Naive B cell (primary cell): Measurements from ENCODE around the gene CTXN2. TPM values are rescaled to one million over a fixed set of nuclear protein-coding genes. Genes with fewer than 3 reads are reported as not detected.

ENCODE experiments used
- ATAC-seq, 2 donors: fragments of 150-1000 bp; cut with Tn5 transposase; 2 replicates each; pipeline ENCODE4 v1.10.0; 2021; ENCODE audit warnings: low read depth in 2 of 2, mild to moderate bottlenecking in 2 of 2, moderate library complexity in 2 of 2
- DNase-seq: peaks from one replicate; pipeline ENCODE4 v3.0.0; 2022
- H3K27ac Mint-ChIP-seq, 6 donors: one replicate each; pipeline ENCODE4 v1.8.0; 2020 to 2022; ENCODE audit warnings: mild to moderate bottlenecking in 6 of 6, mixed read lengths in 6 of 6, moderate library complexity in 5 of 6, inconsistent platforms in 2 of 6
- H3K27me3 Mint-ChIP-seq, 3 donors: one replicate each; pipeline ENCODE4 v1.8.0; 2021 to 2022; ENCODE audit warnings: mixed read lengths in 3 of 3, mild to moderate bottlenecking in 1 of 3
- H3K36me3 Mint-ChIP-seq, 2 donors: one replicate each; pipeline ENCODE4 v1.8.0; 2020 to 2022; ENCODE audit warnings: mixed read lengths in 2 of 2, inconsistent platforms in 1 of 2, mild to moderate bottlenecking in 1 of 2
- H3K4me1 Mint-ChIP-seq, 3 donors: one replicate each; pipeline ENCODE4 v1.8.0; 2020 to 2022; ENCODE audit warnings: mixed read lengths in 3 of 3, inconsistent platforms in 1 of 3, mild to moderate bottlenecking in 1 of 3, moderate library complexity in 1 of 3
- H3K4me3 Mint-ChIP-seq, 8 donors: one replicate each; pipeline ENCODE4 v1.8.0; 2020 to 2022; ENCODE audit warnings: mild to moderate bottlenecking in 8 of 8, mixed read lengths in 8 of 8, moderate library complexity in 8 of 8, inconsistent platforms in 2 of 8
- H3K9me3 Mint-ChIP-seq, 7 donors: one replicate each; pipeline ENCODE4 v1.8.0; 2020 to 2022; ENCODE audit warnings: mixed read lengths in 7 of 7, mild to moderate bottlenecking in 5 of 7, inconsistent platforms in 2 of 7, moderate library complexity in 1 of 7
- polyA plus RNA-seq, 6 donors: library from polyadenylated mRNA; unstranded; fragments of 300-500 nt; fragmentation: Illumina TruSeq; gene quantifications; one replicate each; pipeline ENCODE4 v1.2.3, GENCODE V29; 2021; ENCODE audit warnings: low read depth in 6 of 6

CTXN2 gene
- polyA plus RNA-seq, result not detected

GRCh38 chr15:48191574-48192225 lies at the start of gene CTXN2:
Gene CTXN2, plus strand, starts transcription at chr15:48191665. Its CDS starts 9,636 bp downstream, at chr15:48201301.
- H3K9me3 Mint-ChIP-seq, result peaks cover 0 to 6% (median 3%) of the 10 kb centered on the region in 7 donors
- H3K27me3 Mint-ChIP-seq, result peaks cover 27 to 45% (median 33%) of the 10 kb centered on the region in 3 donors
- H3K4me3 Mint-ChIP-seq, result peak within 1 kb of the TSS in 2 of 8 donors; percentile 37 to 47
- peaks cover 0 to 12% (median 7%) of the 10 kb centered on the region in 3 donors for H3K4me1 Mint-ChIP-seq
- H3K36me3 Mint-ChIP-seq, result no peaks in the 10 kb centered on the region
- DNase-seq (no peak), ATAC-seq (no peak)
- H3K27ac Mint-ChIP-seq, result peak within 1 kb of the TSS in 1 of 6 donors; percentile 81

GRCh38 chr15:48143856-48144255 lies 47.6 kb upstream of the CTXN2 start:
- Mint-ChIP-seq H3K27me3 (no peaks in the 10 kb centered on the region), H3K36me3 (peaks cover 0 to 6% of the 10 kb centered on the region in 2 donors), H3K4me3 (no peak overlapping the region), H3K9me3 (no peaks in the 10 kb centered on the region), H3K27ac (no peak overlapping the region), H3K4me1 (peaks cover 0 to 3% (median 0%) of the 10 kb centered on the region in 3 donors)
- ATAC-seq (no peak), DNase-seq (no peak)

- Mint-ChIP-seq H3K4me1 (peaks cover 0 to 3% (median 0%) of the 10 kb centered on the region in 3 donors), H3K4me3 (no peak overlapping the region), H3K27me3 (no peaks in the 10 kb centered on the region), H3K36me3 (peaks cover 0 to 6% of the 10 kb centered on the region in 2 donors), H3K9me3 (no peaks in the 10 kb centered on the region), H3K27ac (peak overlapping the region in 1 of 6 donors; percentile 2)
- ATAC-seq (no peak), DNase-seq (no peak)
Measured at GRCh38 chr15:48144889-48145288, 46.6 kb upstream of the CTXN2 start.

- Mint-ChIP-seq H3K36me3 (peaks cover 0 to 6% of the 10 kb centered on the region in 2 donors), H3K4me3 (no peak overlapping the region), H3K4me1 (peaks cover 0 to 3% (median 0%) of the 10 kb centered on the region in 3 donors), H3K27me3 (no peaks in the 10 kb centered on the region), H3K27ac (no peak overlapping the region), H3K9me3 (no peaks in the 10 kb centered on the region)
- DNase-seq, result no peak
- ATAC-seq, result no peak
Measured at GRCh38 chr15:48145923-48146322, 45.5 kb upstream of the CTXN2 start.

- Mint-ChIP-seq H3K4me3 (no peak overlapping the region), H3K27ac (no peak overlapping the region), H3K27me3 (no peaks in the 10 kb centered on the region), H3K36me3 (peaks cover 0 to 15% of the 10 kb centered on the region in 2 donors), H3K9me3 (no peaks in the 10 kb centered on the region), H3K4me1 (peaks cover 0 to 3% (median 0%) of the 10 kb centered on the region in 3 donors)
- ATAC-seq (no peak), DNase-seq (no peak)
Measured at GRCh38 chr15:48147358-48147757, 44.1 kb upstream of the CTXN2 start.

GRCh38 chr15:48149858-48150257 lies 41.6 kb upstream of the CTXN2 start:
- DNase-seq (no peak), ATAC-seq (no peak)
- H3K4me3 Mint-ChIP-seq, result no peak overlapping the region
- no peaks in the 10 kb centered on the region for H3K9me3 Mint-ChIP-seq
- H3K4me1 Mint-ChIP-seq, result peaks cover 0 to 2% (median 0%) of the 10 kb centered on the region in 3 donors
- H3K36me3 Mint-ChIP-seq, result peaks cover 0 to 15% of the 10 kb centered on the region in 2 donors
- no peaks in the 10 kb centered on the region for H3K27me3 Mint-ChIP-seq
- H3K27ac Mint-ChIP-seq, result no peak overlapping the region

GRCh38 chr15:48153526-48153925 lies 37.9 kb upstream of the CTXN2 start:
- no peak overlapping the region for H3K4me3 Mint-ChIP-seq

GRCh38 chr15:48168616-48169015 lies 22.8 kb upstream of the CTXN2 start:
- peaks cover 0 to 17% (median 4%) of the 10 kb centered on the region in 7 donors for H3K9me3 Mint-ChIP-seq
- no peak for ATAC-seq

More at GRCh38 chr15:48153526-48153925, 37.9 kb upstream of the CTXN2 start:
- H3K36me3 Mint-ChIP-seq, result peaks cover 0 to 15% of the 10 kb centered on the region in 2 donors
- no peak overlapping the region for H3K27ac Mint-ChIP-seq
- H3K9me3 Mint-ChIP-seq, result no peaks in the 10 kb centered on the region
- no peaks in the 10 kb centered on the region for H3K27me3 Mint-ChIP-seq
- no peaks in the 10 kb centered on the region for H3K4me1 Mint-ChIP-seq
- no peak for DNase-seq
- ATAC-seq, result no peak

GRCh38 chr15:48170981-48171380 lies 20.5 kb upstream of the CTXN2 start:
- DNase-seq (no peak), ATAC-seq (no peak)
- Mint-ChIP-seq H3K4me1 (peaks cover 3 to 15% (median 4%) of the 10 kb centered on the region in 3 donors), H3K36me3 (peaks cover 0 to 17% of the 10 kb centered on the region in 2 donors), H3K27me3 (no peaks in the 10 kb centered on the region), H3K9me3 (peaks cover 0 to 18% (median 5%) of the 10 kb centered on the region in 7 donors), H3K27ac (no peak overlapping the region), H3K4me3 (no peak overlapping the region)

More at GRCh38 chr15:48168616-48169015, 22.8 kb upstream of the CTXN2 start:
- Mint-ChIP-seq H3K27ac (no peak overlapping the region), H3K27me3 (no peaks in the 10 kb centered on the region), H3K4me1 (peaks cover 0 to 8% (median 3%) of the 10 kb centered on the region in 3 donors), H3K36me3 (peaks cover 0 to 9% of the 10 kb centered on the region in 2 donors), H3K4me3 (no peak overlapping the region)
- no peak for DNase-seq

GRCh38 chr15:48175126-48175525 lies 16.3 kb upstream of the CTXN2 start:
- H3K4me1 Mint-ChIP-seq, result peaks cover 13 to 27% (median 14%) of the 10 kb centered on the region in 3 donors
- no peak for ATAC-seq
- peaks cover 0 to 18% (median 5%) of the 10 kb centered on the region in 7 donors for H3K9me3 Mint-ChIP-seq

GRCh38 chr15:48176112-48176511 lies 15.4 kb upstream of the CTXN2 start:
- peaks cover 13 to 27% (median 14%) of the 10 kb centered on the region in 3 donors for H3K4me1 Mint-ChIP-seq
- H3K27me3 Mint-ChIP-seq, result peaks cover 0 to 4% (median 3%) of the 10 kb centered on the region in 3 donors
- H3K4me3 Mint-ChIP-seq, result peak overlapping the region in 3 of 8 donors; percentile 26 to 85 (median 62)
- ATAC-seq (no peak), DNase-seq (no peak)
- H3K36me3 Mint-ChIP-seq, result peaks cover 0 to 17% of the 10 kb centered on the region in 2 donors
- peaks cover 0 to 18% (median 5%) of the 10 kb centered on the region in 7 donors for H3K9me3 Mint-ChIP-seq
- H3K27ac Mint-ChIP-seq, result no peak overlapping the region

More at GRCh38 chr15:48175126-48175525, 16.3 kb upstream of the CTXN2 start:
- no peak for DNase-seq
- Mint-ChIP-seq H3K4me3 (peak overlapping the region in 1 of 8 donors; percentile 18), H3K27me3 (peaks cover 0 to 4% (median 0%) of the 10 kb centered on the region in 3 donors), H3K27ac (no peak overlapping the region), H3K36me3 (peaks cover 0 to 17% of the 10 kb centered on the region in 2 donors)

GRCh38 chr15:48176957-48177356 lies 14.5 kb upstream of the CTXN2 start:
- peaks cover 0 to 14% (median 5%) of the 10 kb centered on the region in 7 donors for H3K9me3 Mint-ChIP-seq
- peaks cover 13 to 27% (median 14%) of the 10 kb centered on the region in 3 donors for H3K4me1 Mint-ChIP-seq
- ATAC-seq (no peak), DNase-seq (no peak)
- H3K27ac Mint-ChIP-seq, result peak overlapping the region in 5 of 6 donors; percentile 89 to 98 (median 95)
- peaks cover 0 to 17% of the 10 kb centered on the region in 2 donors for H3K36me3 Mint-ChIP-seq
- H3K4me3 Mint-ChIP-seq, result peak overlapping the region; percentile 85 to 96 (median 92)
- peaks cover 2 to 10% (median 6%) of the 10 kb centered on the region in 3 donors for H3K27me3 Mint-ChIP-seq

GRCh38 chr15:48177383-48177765 lies 14.1 kb upstream of the CTXN2 start:
- Mint-ChIP-seq H3K36me3 (peaks cover 0 to 17% of the 10 kb centered on the region in 2 donors), H3K27ac (peak overlapping the region; percentile 87 to 98 (median 93)), H3K4me1 (peaks cover 13 to 27% (median 14%) of the 10 kb centered on the region in 3 donors), H3K27me3 (peaks cover 4 to 14% (median 10%) of the 10 kb centered on the region in 3 donors), H3K9me3 (peaks cover 0 to 12% (median 5%) of the 10 kb centered on the region in 7 donors), H3K4me3 (peak overlapping the region; percentile 85 to 96 (median 92))
- ATAC-seq, result peak; percentile 62 to 64
- DNase-seq, result peak; percentile 32
